ENCODE results near the gene MYOZ1.
"Not testable (repeated sequence)": the region's sequence is repeated elsewhere in the genome, so short reads cannot be mapped to it uniquely, and the experiment has no call there.

The MYOZ1 gene, protein sequence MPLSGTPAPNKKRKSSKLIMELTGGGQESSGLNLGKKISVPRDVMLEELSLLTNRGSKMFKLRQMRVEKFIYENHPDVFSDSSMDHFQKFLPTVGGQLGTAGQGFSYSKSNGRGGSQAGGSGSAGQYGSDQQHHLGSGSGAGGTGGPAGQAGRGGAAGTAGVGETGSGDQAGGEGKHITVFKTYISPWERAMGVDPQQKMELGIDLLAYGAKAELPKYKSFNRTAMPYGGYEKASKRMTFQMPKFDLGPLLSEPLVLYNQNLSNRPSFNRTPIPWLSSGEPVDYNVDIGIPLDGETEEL

GRCh38 chr10:73641328-73642060 lies at the start of gene MYOZ1:
Gene MYOZ1, minus strand, starts transcription at chr10:73641474. Its CDS starts 1,457 bp downstream, at chr10:73640017.
- DNase-seq (ENCODE audit: low read depth), result no peak

DNA sequence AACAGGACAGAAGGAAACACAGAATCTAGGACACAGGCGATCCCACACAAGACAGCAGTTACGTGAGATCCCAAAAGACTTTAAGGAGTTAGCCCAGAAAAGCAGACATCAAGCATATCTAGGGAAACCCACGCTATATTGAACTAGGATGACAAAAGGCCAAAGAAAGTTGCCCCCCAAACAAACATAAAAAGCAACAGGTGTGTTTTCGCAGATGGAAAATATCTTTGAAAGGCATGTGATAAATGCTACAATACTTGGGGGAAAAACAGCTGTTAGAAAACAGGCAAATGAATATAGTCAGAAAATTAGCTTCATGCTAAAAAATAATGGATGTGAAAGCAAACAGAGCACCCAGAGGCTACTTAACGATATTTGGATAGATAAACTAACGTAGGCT lies 49.5 kb upstream of the MYOZ1 start:
- DNase-seq (ENCODE audit: low read depth), result not testable (repeated sequence)

DNA sequence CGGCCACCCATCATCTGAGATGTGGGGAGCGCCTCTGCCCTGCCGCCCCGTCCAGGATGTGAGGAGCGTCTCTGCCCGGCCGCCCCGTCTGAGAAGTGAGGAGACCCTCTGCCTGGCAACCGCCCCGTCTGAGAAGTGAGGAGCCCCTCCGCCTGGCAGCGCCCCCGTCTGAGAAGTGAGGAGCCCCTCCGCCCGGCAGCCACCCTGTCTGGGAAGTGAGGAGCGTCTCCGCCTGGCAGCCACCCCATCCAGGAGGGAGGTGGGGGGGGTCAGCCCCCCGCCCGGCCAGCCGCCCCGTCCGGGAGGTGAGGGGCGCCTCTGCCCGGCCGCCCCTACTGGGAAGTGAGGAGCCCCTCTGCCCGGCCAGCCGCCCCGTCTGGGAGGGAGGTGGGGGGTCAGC lies 48.3 kb upstream of the MYOZ1 start:
- not testable (repeated sequence) for DNase-seq (ENCODE audit: low read depth)

GRCh38 chr10:73687641-73688040 lies 46.4 kb upstream of the MYOZ1 start:
- DNase-seq (ENCODE audit: low read depth), result not testable (repeated sequence)

DNA sequence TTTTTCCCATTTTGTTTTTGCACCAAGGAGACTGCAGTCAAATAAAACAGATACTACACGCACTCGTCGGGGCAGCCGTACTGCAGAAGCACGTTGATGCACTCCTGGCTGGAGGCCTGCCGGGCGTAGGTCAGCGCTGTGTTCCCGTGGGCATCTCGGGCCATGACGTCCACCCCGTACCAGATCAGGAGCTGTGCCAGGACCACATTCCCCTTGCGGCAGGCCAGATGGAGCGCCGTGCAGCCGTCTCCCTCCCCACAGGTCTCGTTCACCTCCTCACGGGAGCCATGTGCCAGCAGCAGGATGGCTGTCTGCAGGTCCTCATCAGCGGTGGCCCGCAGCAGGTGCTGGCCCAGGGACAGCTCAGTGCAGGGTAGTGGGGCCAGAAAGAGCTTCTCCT lies 33.3 kb upstream of the MYOZ1 start:
- not testable (repeated sequence) for DNase-seq (ENCODE audit: low read depth)

DNA sequence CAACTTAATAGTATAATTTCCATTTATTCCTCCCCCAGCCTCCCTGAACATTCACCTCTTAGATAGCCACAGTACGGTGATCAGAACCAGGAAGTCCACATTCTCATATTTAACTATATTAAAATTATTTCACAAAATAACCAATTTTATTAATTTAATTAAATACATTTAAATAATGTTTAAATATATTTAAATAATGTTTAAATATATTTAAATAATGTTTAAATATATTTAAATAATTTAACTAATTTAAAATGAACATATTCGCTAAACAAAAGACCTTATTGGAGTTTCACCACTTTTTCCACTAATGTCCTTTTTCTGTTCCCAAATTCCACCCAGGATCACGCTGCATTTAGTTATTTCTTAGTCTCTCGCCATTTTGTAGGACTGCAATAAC lies 27.1 kb upstream of the MYOZ1 start:
- not testable (repeated sequence) for DNase-seq (ENCODE audit: low read depth)

DNA sequence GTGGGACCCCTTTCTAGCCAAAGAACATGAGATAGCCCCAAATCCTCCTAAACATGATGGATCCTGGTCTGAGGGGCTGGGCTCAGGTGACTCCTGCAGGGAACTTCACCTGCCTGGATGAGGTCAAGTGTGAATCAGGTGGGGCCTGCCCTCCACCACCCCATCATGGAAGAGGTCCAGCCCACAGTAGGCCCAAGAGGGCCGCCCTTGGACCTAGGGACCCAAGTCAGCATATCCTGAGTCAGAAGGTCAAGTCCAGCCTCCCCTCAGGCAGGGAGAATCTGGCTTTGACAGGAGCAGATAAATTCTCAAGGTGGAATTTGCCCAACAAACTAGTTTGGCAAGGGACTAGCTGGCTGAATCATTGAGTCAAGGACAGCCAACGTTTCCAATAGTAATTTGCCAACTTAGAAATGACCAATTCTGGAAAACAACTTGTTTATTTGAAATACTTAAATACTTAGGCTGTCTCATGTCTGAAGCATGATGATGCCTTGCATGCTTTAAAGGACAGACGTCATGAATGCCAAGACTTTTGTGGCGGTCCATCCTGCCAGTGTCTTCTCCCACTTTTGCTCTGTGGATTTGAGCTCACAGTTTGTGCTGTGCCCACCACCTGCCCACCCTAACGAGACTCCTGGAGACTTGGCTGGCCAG lies 25.0 kb upstream of the MYOZ1 start:
- DNase-seq (ENCODE audit: low read depth), result peak; percentile 70

DNA sequence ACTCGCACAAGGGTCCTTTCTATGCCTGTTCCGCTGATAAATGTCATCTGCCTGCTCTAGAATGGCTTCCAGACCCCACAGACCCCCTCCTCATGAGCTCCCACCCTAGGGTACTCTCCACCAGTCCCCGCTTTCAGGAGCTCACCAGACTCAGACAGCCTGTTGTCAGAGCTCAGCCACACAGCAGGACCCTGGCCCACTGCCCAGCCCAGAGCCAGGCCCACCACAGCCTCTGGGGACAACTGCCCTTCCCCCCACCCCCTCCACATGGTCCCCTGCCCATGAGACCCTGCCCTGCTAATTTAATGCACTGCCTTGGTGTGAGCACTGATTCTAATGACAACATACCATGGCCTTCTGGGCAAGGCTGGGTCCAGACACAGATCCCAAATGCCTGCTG lies 24.3 kb upstream of the MYOZ1 start:
- not testable (repeated sequence) for DNase-seq (ENCODE audit: low read depth)

GRCh38 chr10:73664156-73665040 lies 23.1 kb upstream of the MYOZ1 start:
- not testable (repeated sequence) for DNase-seq (ENCODE audit: low read depth)

GRCh38 chr10:73663621-73664020 lies 22.3 kb upstream of the MYOZ1 start:
- DNase-seq (ENCODE audit: low read depth), result not testable (repeated sequence)

- not testable (repeated sequence) for DNase-seq (ENCODE audit: low read depth)
Observed at GRCh38 chr10:73662705-73663104, 21.4 kb upstream of the MYOZ1 start.

GRCh38 chr10:73655990-73656298 lies 14.7 kb upstream of the MYOZ1 start, which contains the start of gene SYNPO2L:
Gene SYNPO2L, minus strand, starts transcription at chr10:73656029. Its CDS starts 107 bp downstream, at chr10:73655922.
- no peak for DNase-seq (ENCODE audit: low read depth)

- DNase-seq (ENCODE audit: low read depth), result no peak
Observed at GRCh38 chr10:73655257-73655989, 14.1 kb upstream of the MYOZ1 start.

GRCh38 chr10:73653701-73654100 lies 12.4 kb upstream of the MYOZ1 start:
- no peak for DNase-seq (ENCODE audit: low read depth)

- DNase-seq (ENCODE audit: low read depth), result no peak
Observed at GRCh38 chr10:73653195-73653594, 11.9 kb upstream of the MYOZ1 start.

DNA sequence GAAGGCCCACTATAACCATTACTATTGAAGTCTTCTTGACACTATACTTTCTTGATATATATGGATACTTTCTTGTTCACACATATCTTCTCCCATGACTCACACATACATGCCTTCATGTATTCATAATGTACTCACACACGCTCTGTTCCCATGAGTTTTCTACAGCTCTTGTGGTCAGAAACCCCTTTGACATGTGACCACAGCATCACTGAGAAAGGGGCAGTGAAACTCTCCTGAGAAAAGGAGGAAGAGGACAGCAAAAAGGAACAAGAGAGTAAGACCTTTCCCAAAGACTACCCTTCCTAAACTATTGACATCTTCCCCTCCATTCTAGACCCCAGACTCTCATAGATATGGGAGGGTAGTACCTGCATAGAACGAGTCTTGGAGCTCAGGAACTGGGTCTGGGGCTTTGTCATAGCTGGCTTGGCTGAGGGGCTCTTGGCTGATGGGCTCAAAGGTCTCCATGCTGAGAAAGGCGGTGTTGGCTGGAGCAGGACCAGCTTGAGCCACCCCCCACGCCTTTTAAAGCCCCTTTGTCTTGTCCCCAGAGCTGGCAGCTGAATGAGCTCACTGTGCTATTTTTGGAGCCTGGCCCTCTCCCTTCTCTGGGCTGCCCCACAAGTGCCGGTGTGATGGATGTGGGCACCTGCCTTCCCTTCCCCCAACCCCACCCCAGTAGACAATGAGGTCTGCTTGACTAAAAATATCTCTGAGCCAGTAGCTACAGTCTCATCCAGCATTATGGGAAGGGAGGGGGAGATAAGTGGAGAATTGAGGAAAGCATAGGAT lies 9.5 kb upstream of the MYOZ1 start:
- DNase-seq (ENCODE audit: low read depth), result peak; percentile 23

DNA sequence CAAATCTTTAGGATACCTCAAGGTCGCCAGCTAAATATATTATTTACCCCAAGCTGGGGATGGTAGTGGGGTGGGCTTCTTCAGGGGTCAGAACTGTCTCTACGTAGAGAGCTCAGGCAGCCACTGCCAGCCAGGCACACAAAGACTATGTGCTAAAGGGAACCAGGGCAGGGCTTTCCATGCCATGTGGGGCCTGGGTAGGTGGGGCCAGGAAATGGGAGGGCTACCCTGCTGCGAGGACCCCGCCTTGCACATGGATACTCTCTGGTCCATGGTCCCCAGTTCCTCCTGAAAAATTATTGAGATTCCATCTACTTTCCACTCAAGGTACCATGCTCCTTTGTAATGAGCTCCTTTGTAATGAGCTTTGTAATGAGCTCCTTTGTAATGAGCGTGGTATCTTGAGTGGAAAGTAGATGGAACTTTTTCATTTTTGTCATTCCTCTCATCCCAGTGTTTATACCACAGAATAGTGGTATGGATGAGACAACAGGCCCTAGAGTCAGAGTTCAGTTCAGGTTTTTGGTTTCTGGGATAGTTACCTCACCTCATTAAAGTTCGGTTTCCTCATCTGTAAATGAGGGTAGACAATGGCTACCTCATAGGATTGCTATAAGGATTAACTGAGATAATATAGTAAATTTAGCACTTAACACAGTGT lies 8.7 kb upstream of the MYOZ1 start:
- peak; percentile 52 for DNase-seq (ENCODE audit: low read depth)

- no peak for DNase-seq (ENCODE audit: low read depth)
Observed at GRCh38 chr10:73648975-73649829, 7.9 kb upstream of the MYOZ1 start.
